GM19324 (cell line): ENCODE results near the gene CSF1.
"Not testable (repeated sequence)": the region's sequence is repeated elsewhere in the genome, so short reads cannot be mapped to it uniquely, and the experiment has no call there.

Source experiments
- ATAC-seq: cut with Tn5 transposase; IDR thresholded peaks from one replicate; pipeline ENCODE4 v1.9.1; 2021; ENCODE audit warnings: mild to moderate bottlenecking, moderate library complexity; ENCODE audit not compliant: unreplicated experiment, low FRiP score

CSF1 gene

DNA sequence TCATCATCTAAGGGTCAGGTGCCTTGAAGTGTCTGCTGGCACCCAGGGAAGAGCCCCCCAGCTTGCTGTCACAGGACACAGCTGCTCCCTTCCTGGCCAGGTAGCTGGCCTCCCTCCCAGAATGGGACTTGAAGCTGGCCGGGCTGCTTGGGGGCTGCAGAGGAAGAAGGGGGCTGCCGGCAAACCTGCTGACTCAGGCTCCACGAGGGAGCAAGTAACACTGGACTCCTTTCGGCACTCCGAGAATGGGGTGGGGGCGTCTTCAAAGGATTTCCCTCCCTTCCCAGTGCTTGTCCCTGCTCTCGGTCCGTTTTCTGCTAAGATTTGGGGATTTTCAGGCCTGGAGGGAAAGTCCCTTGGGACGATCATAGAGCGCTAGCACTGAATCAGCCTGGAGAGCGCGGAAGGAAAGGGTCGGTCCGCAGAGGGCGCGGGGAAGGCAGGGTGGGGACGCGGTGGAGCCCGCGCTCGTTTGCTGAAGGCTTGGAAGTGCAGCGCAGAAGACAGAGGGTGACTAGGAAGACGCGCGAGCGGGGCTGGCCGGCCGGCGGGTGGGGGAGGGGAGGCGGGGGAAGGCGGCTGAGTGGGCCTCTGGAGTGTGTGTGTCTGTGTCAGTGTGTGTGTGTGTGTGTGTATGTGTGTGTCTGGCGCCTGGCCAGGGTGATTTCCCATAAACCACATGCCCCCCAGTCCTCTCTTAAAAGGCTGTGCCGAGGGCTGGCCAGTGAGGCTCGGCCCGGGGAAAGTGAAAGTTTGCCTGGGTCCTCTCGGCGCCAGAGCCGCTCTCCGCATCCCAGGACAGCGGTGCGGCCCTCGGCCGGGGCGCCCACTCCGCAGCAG, at the start of gene CSF1:
Gene CSF1 (plus strand): TSS at position 727 of the 840 bp plus-strand sequence. CDS start 175 bp downstream, outside the sequence.
- ATAC-seq: no peak

GRCh38 chr1:109861616-109862015, 49.0 kb upstream of the CSF1 start:
- ATAC-seq: not testable (repeated sequence)

DNA sequence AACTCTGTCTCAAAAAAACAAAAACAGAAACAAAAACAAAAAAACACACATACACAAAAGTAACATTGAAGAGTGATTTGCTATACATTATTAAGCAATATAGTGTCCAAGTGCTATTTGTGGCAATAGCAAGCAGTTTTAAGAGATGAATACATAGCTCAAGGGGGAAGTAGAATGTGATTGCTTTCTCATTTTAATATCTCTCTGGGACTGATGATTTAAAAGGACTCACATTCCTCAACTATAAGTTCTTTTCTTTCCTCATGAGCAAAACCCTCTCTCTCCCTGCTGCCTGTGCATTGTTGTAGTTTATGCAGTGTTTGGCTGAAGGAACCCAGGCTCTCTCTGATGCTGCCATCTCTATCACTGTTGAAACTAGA, 47.0 kb upstream of the CSF1 start:
- no peak for ATAC-seq

DNA sequence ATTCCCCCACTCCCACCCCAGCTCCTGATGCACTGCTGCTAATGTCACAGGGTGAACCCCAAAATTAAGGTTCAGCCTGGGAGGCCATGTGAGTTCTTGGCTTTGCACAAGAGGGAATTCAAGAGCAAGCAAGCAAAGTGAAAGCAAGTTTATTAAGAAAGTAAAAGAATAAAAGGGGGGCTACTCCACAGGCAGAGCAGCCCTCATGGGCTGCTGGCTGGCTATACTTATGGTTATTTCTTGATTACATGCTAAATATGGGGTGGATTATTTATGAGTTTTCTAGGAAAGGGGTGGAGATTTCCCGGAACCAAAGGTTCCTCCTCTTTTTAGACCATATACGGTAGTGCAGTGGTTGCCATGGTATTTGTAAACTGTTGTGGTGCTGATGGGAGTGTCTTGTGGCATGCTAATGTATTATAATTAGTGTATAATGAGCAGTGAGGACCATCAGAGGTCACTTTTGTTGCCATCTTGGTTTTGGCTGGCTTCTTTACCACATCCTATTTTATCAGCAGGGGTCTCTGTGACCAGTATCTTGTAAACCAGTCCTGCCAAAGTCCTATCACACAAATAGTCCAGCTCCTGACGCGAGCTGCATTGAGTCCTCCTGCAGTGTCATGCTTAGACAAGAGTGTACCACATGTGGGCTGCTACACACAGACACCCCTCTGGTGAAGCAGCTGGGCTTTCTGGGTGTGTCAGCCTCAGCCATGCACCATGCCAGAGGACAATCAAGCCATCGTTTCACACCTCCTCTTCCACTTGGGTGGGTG, 46.4 kb upstream of the CSF1 start:
- no peak for ATAC-seq

DNA sequence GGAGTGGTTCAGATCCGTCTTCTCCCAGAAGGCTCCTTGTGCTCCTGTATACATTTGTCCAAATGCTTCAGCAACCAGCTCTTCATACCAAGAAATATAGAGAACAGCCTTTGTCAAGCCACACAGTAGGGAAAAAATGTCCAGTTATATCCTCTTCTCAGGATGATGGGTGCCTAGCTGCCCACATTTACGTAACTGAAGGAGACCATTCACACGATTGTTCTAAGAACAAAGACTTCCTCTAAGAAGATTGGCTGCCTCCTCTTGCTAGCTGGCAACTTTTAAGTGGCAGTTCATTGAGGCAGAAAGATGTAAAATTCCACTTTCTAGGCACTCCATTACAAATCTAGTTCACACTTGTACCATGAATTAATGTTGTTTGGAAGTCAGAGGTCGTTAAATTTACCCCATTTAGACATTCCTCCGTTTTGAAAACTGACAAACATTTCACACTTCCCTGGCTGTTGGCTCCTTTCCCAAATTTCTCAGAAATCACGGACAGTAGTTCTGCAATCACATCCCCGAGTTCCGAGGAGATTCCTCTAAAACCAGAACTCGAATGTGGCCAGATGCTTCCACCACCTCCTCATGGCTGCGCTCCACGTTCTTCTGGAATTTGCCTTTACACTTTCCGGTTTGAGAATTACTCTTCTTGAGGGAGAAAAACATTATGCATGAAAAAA, 45.6 kb upstream of the CSF1 start:
- ATAC-seq: no peak

GRCh38 chr1:109866071-109866470, 44.6 kb upstream of the CSF1 start:
- ATAC-seq: no peak

DNA sequence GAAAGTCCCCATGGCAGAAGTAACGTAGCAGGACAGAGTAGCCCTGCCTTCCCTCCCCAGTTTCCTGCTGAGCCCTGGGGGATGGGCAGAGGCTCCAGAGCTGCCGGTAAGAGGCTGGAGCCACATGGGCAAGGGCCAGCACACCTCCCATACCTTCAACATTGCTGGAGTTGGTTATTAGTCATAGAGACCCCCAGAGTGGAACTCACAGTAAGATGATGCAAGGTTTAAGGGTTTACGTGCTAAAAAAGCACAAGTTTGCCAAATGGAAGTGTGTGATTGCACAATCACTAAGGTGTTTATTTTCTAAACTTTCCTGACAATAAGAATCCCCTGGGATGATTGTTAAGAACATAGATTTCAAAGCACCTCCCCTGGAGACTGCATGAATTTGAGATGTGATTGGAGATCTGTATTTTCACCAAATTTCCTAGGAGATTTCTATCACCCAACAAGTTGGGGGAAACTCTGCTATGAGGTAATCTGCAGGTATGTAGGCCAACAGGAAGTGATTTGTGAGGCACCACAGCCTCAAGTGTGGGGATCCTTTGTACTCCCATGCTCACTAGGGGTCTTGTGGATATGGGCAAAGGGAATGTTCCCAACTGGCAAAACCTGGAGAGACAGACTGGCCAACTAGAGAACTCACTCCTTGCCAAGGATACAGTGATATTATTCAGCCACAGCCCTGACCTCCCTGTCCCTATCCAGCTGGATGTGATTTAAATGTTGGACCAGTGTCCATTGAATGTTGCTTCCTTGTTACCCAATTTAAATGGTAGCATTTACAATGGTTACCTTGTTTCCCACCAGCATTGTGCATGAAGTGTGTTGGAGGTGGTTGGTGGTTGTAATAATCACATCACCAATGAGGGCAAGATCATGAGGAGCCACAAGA, 37.1 kb upstream of the CSF1 start:
- ATAC-seq: no peak

DNA sequence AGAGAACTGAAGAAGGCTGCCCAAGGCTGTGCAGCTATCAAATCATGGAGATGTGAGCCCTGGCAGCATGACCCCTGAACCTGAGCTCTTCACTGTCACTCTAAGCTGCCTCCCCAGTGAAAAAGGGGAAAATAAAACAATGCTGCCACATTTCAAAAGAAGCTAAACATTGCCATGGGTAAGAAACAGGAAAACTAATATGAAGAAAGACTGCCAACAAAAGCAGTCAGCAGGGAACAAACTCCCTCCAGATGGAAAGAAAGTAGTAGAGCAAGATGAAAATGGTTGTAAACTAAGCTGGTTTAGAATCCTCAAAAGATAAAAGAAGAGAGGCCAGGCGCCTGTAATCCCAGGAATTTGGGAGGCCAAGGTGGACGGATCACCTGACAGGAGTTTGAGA, 36.2 kb upstream of the CSF1 start:
- ATAC-seq: no peak

- ATAC-seq: no peak
Measured at GRCh38 chr1:109875874-109876273, 34.8 kb upstream of the CSF1 start.

GRCh38 chr1:109876617-109877316, 33.9 kb upstream of the CSF1 start:
- no peak for ATAC-seq

DNA sequence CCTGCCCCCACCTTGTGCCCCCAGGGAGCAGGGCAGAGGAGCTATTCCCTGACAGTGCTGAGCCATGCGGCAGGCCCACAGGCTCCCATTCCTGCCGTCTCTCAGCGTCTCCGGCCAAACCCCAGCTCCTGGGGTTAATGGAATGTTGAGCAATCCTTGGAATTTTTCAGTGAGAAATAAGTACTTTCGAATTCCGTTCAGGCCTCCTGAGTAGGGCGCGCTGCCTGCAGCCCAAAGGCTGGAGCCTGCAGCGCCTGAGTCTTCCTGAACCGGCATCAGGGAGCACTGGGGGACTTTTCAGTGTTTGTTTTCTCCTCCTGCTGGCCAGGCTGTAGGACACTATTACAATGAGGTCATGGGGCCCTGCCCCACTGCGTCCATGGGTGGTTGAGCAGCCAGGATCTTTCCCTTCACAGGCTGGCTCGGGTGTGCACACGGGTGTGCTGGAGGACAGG, 33.3 kb upstream of the CSF1 start:
- ATAC-seq: no peak

GRCh38 chr1:109877776-109878175, 32.9 kb upstream of the CSF1 start:
- no peak for ATAC-seq

GRCh38 chr1:109878531-109879104, 32.0 kb upstream of the CSF1 start:
- ATAC-seq: no peak

GRCh38 chr1:109879371-109879770, 31.3 kb upstream of the CSF1 start:
- ATAC-seq: not testable (repeated sequence)

- ATAC-seq: no peak
Measured at GRCh38 chr1:109879881-109880525, 30.6 kb upstream of the CSF1 start.

DNA sequence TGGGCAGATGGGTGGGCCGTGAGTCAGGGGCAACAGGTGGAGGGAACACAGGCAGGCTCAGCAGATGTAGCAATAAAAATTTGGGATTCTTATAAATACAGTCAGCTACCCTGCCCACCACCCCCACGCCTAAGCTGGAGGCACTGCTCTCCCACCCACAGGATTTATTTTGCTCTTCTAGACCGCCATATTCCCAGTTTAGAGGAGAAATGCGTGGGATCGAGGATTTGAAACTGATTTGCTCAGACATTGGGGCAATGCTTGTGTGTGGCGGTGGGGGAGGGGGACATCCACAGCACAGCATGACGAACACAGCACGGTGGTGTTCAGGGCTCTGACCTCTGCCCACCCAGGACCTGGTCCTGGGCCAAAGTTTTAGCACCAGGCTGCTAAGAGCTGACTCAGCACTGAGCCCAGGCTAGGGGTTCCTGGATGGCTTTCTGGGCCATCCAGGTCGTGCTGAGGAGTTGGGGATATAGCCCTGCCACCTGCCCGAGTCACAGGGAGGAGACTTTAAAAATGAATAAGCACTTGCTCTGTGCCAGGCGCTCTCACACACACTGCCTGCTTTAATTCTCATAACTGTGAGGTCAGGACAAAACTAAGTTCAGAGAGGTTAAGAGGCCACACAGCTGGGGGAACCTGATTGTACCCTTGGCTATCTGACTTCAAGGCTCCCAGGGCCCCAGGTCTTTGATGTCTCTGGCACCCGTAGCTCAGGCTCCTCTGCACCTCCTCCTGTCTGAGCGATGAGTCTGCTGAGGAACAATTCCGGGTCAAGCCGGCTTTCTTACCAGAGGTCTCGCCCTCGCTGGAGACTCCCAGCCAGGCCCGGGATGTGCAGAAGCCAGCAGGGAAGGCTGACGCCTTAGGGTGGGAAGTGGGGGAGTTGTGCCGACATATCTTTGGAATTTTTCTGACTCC, 29.4 kb upstream of the CSF1 start:
- no peak for ATAC-seq

- ATAC-seq: no peak
Measured at GRCh38 chr1:109881906-109882287, 28.8 kb upstream of the CSF1 start.
